WTC11 (cell line): Measurements from ENCODE around the gene CDKN1C. TPM values are rescaled to one million over a fixed set of nuclear protein-coding genes. Genes with fewer than 3 reads are reported as not detected.
A peak's percentile ranks its signal among the peaks of the same experiment; 100 is the strongest.

Source experiments
- ATAC-seq: fragments of 200-7000 bp; cut with Tn5 transposase; 2 replicates; pipeline ENCODE4 v1.10.0; 2021; ENCODE audit warnings: mild to moderate bottlenecking, moderate library complexity
- CTCF ChIA-PET: fragments of 300-600 bp; sonication (Branson Sonifier 250); formaldehyde crosslinking; loops from one replicate; lab custom pipeline; 2021; ENCODE audit warnings: antibody characterized with exemption; lab: Charles Lee
- POLR2A ChIA-PET: fragments of 350-600 bp; sonication (Branson Sonifier 250); formaldehyde crosslinking; loops from one replicate; lab custom pipeline; 2021; ENCODE audit warnings: antibody characterized with exemption; lab: Charles Lee
- DNase-seq: peaks from one replicate; pipeline ENCODE4 v3.0.0; 2021; ENCODE audit warnings: low spot score
- H3K27ac Mint-ChIP-seq: 2 replicates; pipeline ENCODE4 v1.8.0; 2021; ENCODE audit warnings: mixed read lengths
- H3K27me3 Mint-ChIP-seq: 2 replicates; pipeline ENCODE4 v1.8.0; 2021; ENCODE audit warnings: low read depth, mild to moderate bottlenecking, moderate library complexity, mixed read lengths
- H3K36me3 Mint-ChIP-seq: 2 replicates; pipeline ENCODE4 v1.8.0; 2021; ENCODE audit warnings: mixed read lengths
- H3K4me1 Mint-ChIP-seq: 2 replicates; pipeline ENCODE4 v1.8.0; 2022; ENCODE audit warnings: mixed read lengths
- H3K4me3 Mint-ChIP-seq: 2 replicates; pipeline ENCODE4 v1.8.0; 2021; ENCODE audit warnings: mild to moderate bottlenecking, moderate library complexity, mixed read lengths
- H3K9me3 Mint-ChIP-seq: 2 replicates; pipeline ENCODE4 v1.8.0; 2021; ENCODE audit warnings: mixed read lengths
- AFF4 ChIP-seq: sonication (generic); formaldehyde crosslinking; IDR thresholded peaks from 2 replicates; pipeline ENCODE4 v1.8.1; 2023; ENCODE audit warnings: mild to moderate bottlenecking, missing genetic modification reagents, borderline replicate concordance
- ATF1 ChIP-seq: sonication (generic); formaldehyde crosslinking; IDR thresholded peaks from 2 replicates; pipeline ENCODE4 v1.8.1; 2023; ENCODE audit warnings: mild to moderate bottlenecking, moderate library complexity, missing genetic modification reagents
- ATF2 ChIP-seq: sonication (generic); formaldehyde crosslinking; IDR thresholded peaks from 2 replicates; pipeline ENCODE4 v1.8.1; 2022; ENCODE audit warnings: low read depth, missing genetic modification reagents, borderline replicate concordance
- ELF4 ChIP-seq: sonication (generic); formaldehyde crosslinking; IDR thresholded peaks from 2 replicates; pipeline ENCODE4 v1.8.1; 2022; ENCODE audit warnings: low read depth, mild to moderate bottlenecking, moderate library complexity, missing genetic modification reagents
- FOXJ3 ChIP-seq: sonication (generic); formaldehyde crosslinking; IDR thresholded peaks from 2 replicates; pipeline ENCODE4 v1.9.0; 2021; ENCODE audit warnings: missing genetic modification reagents, mild to moderate bottlenecking, borderline replicate concordance
- FOXP4 ChIP-seq: sonication (generic); formaldehyde crosslinking; IDR thresholded peaks from 2 replicates; pipeline ENCODE4 v1.8.0; 2022; ENCODE audit warnings: mild to moderate bottlenecking, missing genetic modification reagents
- GABPB1 ChIP-seq: sonication (generic); formaldehyde crosslinking; IDR thresholded peaks from 2 replicates; pipeline ENCODE4 v1.8.1; 2023; ENCODE audit warnings: mild to moderate bottlenecking, missing genetic modification reagents
- GTF2I ChIP-seq: fragments of 250-450 bp; sonication (Bioruptor Pico); conservative IDR thresholded peaks from 2 replicates; pipeline ENCODE4 v1.4.0; 2021; ENCODE audit warnings: mild to moderate bottlenecking
- JUN ChIP-seq: sonication (generic); formaldehyde crosslinking; IDR thresholded peaks from 2 replicates; pipeline ENCODE4 v1.8.0; 2023; ENCODE audit warnings: mild to moderate bottlenecking, missing genetic modification reagents
- KAT7 ChIP-seq: sonication (generic); formaldehyde crosslinking; IDR thresholded peaks from 2 replicates; pipeline ENCODE4 v1.8.1; 2023; ENCODE audit warnings: missing genetic modification reagents, mild to moderate bottlenecking, borderline replicate concordance
- MYBL2 ChIP-seq: sonication (generic); formaldehyde crosslinking; IDR thresholded peaks from 2 replicates; pipeline ENCODE4 v1.8.1; 2023; ENCODE audit warnings: mild to moderate bottlenecking, moderate library complexity, missing genetic modification reagents
- RORB ChIP-seq: fragments of 250-450 bp; sonication (Bioruptor Pico); IDR thresholded peaks from 2 replicates; pipeline ENCODE4 v1.9.0; 2021; ENCODE audit warnings: mild to moderate bottlenecking
- STAT6 ChIP-seq: sonication (generic); formaldehyde crosslinking; conservative IDR thresholded peaks from 2 replicates; pipeline ENCODE4 v1.8.1; 2023; ENCODE audit warnings: mild to moderate bottlenecking, low read depth, missing genetic modification reagents, moderate library complexity
- USF2 ChIP-seq: sonication (generic); formaldehyde crosslinking; IDR thresholded peaks from 2 replicates; pipeline ENCODE4 v1.8.1; 2023; ENCODE audit warnings: mild to moderate bottlenecking, missing genetic modification reagents, moderate library complexity
- ZBTB43 ChIP-seq: sonication (generic); formaldehyde crosslinking; IDR thresholded peaks from 2 replicates; pipeline ENCODE4 v1.8.1; 2023; ENCODE audit warnings: mild to moderate bottlenecking, missing genetic modification reagents
- ZNF416 ChIP-seq: fragments of 250-450 bp; sonication (Bioruptor Pico); IDR thresholded peaks from 2 replicates; pipeline ENCODE4 v1.9.0; 2021; ENCODE audit warnings: mild to moderate bottlenecking, inconsistent platforms
- ZNF512 ChIP-seq: sonication (generic); formaldehyde crosslinking; IDR thresholded peaks from 2 replicates; pipeline ENCODE4 v1.8.1; 2022; ENCODE audit warnings: missing genetic modification reagents, borderline replicate concordance
- total RNA-seq: library from RNA; stranded (reverse); gene quantifications from 3 replicates; pipeline ENCODE4 v1.2.3, GENCODE V29; 2021

Gene CDKN1C
- total RNA-seq, 1 experiment from 2014 or later, result 25.0 TPM

- TF ChIP-seq ZNF416, result no peak
Measured at GRCh38 chr11:2899080-2899783, 13.7 kb upstream of the CDKN1C start (continued).

GRCh38 chr11:2898366-2899079 lies 12.9 kb upstream of the CDKN1C start:
- peaks cover 74% of the 10 kb centered on the region for H3K27me3 Mint-ChIP-seq
- no peak for DNase-seq
- no peak for ATAC-seq
- H3K4me3 Mint-ChIP-seq, result no peak overlapping the region
- no peaks in the 10 kb centered on the region for H3K36me3 Mint-ChIP-seq
- POLR2A ChIA-PET, result no interaction called here
- peak; percentile 44; the same call in 1 of the 2 replicates for TF ChIP-seq GABPB1 (CRISPR knock-in tag)
- no peak for TF ChIP-seq MYBL2 (CRISPR knock-in tag)
- TF ChIP-seq USF2 (CRISPR knock-in tag), result no peak
- no peak for TF ChIP-seq GTF2I
- no peak for TF ChIP-seq ATF2 (CRISPR knock-in tag)
- no peak for TF ChIP-seq JUN
- TF ChIP-seq KAT7 (CRISPR knock-in tag), result no peak
- CTCF ChIA-PET, result no interaction called here
- H3K4me1 Mint-ChIP-seq, result peaks cover 27% of the 10 kb centered on the region
- H3K9me3 Mint-ChIP-seq, result peaks cover 6% of the 10 kb centered on the region; the same call in 1 of the 2 replicates
- H3K27ac Mint-ChIP-seq, result no peak overlapping the region

GRCh38 chr11:2897048-2897447 lies 11.5 kb upstream of the CDKN1C start:
- Mint-ChIP-seq H3K27ac (no peak overlapping the region), H3K4me3 (no peak overlapping the region), H3K27me3 (peaks cover 76% of the 10 kb centered on the region), H3K9me3 (peaks cover 6% of the 10 kb centered on the region; the same call in 1 of the 2 replicates), H3K4me1 (peaks cover 23% of the 10 kb centered on the region), H3K36me3 (no peaks in the 10 kb centered on the region)
- ATAC-seq (no peak), DNase-seq (no peak)
- POLR2A ChIA-PET, result no interaction called here
- CTCF ChIA-PET, result no interaction called here
- TF ChIP-seq ATF1, result no peak
- TF ChIP-seq FOXP4 (CRISPR knock-in tag), result no peak
- TF ChIP-seq FOXJ3, result no peak
- TF ChIP-seq AFF4 (CRISPR knock-in tag), result no peak
- no peak for TF ChIP-seq ZNF512 (CRISPR knock-in tag)
- no peak for TF ChIP-seq RORB (CRISPR knock-in tag)
- no peak for TF ChIP-seq ELF4 (CRISPR knock-in tag)
- no peak for TF ChIP-seq ZBTB43 (CRISPR knock-in tag)
- TF ChIP-seq MYBL2 (CRISPR knock-in tag), result no peak
- no peak for TF ChIP-seq STAT6 (CRISPR knock-in tag)
